ENCODE measurements around the gene PCF11.

DNA sequence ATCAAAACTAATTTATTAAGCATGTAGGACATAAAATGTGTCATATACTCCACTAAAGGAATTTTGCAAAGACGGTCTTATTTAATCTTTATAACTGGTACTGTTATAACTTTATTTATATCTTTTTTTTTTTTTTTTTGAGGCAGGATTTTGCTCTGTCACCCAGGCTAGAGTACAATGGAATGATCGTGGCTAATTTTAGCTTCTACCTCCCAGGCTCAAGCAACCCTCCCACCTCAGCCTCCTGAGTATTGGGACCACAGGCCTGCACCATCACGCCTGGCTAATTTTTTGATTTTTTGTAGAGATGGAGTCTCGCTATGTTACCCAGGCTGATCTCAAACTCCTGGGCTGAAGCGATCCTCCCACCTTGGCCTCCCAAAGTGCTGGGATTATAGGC lies 31.4 kb upstream of the PCF11 start:
- TF ChIP-seq POLR2AphosphoS5 (IDR thresholded peaks at IDR 0.05; ENCODE audit: low read depth, low read length) = no peak
- TF ChIP-seq POLR2A (IDR thresholded peaks at IDR 0.05; ENCODE audit: low read depth, low read length) = no peak
- no peak for TF ChIP-seq SPI1 (IDR thresholded peaks at IDR 0.05; ENCODE audit: low read depth, low read length)
